Measurements from ENCODE around the gene GMFB.

The GMFB gene

GRCh38 chr14:54493293-54493692 lies 4.5 kb upstream of the GMFB start:
- no peak for DNase-seq (ENCODE audit: low read depth in 2 of 3, low spot score in 2 of 3)

GRCh38 chr14:54490445-54491175 lies 1.8 kb upstream of the GMFB start:
- no peak for DNase-seq (ENCODE audit: low read depth in 2 of 3, low spot score in 2 of 3)

GRCh38 chr14:54489731-54490444 lies 1.1 kb upstream of the GMFB start:
- DNase-seq (ENCODE audit: low read depth in 2 of 3, low spot score in 2 of 3), result no peak

- DNase-seq (ENCODE audit: low read depth in 2 of 3, low spot score in 2 of 3), result no peak
These were observed 521 bp upstream of the GMFB start for GRCh38 chr14:54489318-54489683.

DNA sequence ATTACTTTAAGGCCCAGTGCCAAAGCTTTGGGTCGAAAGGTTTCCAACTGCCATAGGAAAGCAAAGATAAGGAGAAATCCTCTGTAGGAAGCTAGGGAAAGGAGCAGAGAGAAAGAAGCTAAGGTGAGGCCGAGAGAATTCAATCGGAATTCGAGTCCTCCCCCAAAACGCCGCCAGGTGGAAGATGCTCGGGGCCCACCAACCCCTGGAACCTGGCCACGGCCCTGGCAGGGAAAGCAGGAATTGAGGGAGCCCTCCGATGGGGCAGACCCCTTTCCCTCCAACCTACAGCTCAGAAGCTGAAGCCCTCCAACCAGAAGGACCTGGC lies 498 bp downstream of the GMFB start:
- no peak for DNase-seq (ENCODE audit: low read depth in 2 of 3, low spot score in 2 of 3)

DNA sequence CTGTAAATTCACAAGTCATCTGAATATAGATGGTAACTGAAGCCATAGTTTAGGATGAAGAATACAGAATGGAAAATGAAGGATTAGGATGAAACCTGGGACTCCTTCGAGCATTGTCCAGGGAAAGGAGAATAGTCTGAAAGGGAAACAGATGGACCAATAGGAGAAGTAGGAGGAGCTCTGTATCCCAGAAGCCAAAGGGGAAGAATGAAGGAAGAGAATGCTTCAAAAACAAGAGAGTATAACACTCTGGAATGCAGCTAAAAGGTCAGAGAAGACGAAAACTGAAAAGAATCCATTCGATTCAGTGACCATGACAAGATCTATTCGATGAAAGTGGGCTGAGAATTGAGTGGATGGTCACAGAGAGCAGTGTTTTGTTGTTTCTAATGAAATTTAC lies 1.0 kb downstream of the GMFB start:
- no peak for DNase-seq (ENCODE audit: low read depth in 2 of 3, low spot score in 2 of 3)

DNA sequence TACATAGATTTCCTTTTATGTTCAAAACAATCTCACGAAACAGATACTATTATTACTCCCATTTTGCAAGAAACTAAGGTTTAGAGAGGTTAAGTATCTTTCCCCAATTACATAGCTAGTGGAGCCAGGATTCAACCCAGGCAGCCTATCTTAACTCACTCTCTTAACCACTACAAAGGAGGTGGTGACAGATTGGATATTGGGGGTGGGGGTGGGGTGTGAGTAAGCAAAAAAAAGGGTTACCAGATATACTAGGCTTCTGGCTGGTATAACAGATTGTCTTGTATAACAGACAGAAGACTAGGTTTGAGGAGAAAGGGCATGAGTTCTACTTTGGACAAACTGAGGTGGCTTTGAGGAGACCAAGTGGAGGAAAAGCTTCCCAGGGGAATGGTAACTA lies 2.1 kb downstream of the GMFB start:
- no peak for DNase-seq (ENCODE audit: low read depth in 2 of 3, low spot score in 2 of 3)

GRCh38 chr14:54483846-54484245 lies 4.9 kb downstream of the GMFB start:
- no peak for DNase-seq (ENCODE audit: low read depth in 2 of 3, low spot score in 2 of 3)

GRCh38 chr14:54483073-54483745 lies 5.6 kb downstream of the GMFB start:
- DNase-seq (ENCODE audit: low read depth in 2 of 3, low spot score in 2 of 3), result no peak

- no peak for DNase-seq (ENCODE audit: low read depth in 2 of 3, low spot score in 2 of 3)
These were observed 7.1 kb downstream of the GMFB start for GRCh38 chr14:54481695-54482094.

DNA sequence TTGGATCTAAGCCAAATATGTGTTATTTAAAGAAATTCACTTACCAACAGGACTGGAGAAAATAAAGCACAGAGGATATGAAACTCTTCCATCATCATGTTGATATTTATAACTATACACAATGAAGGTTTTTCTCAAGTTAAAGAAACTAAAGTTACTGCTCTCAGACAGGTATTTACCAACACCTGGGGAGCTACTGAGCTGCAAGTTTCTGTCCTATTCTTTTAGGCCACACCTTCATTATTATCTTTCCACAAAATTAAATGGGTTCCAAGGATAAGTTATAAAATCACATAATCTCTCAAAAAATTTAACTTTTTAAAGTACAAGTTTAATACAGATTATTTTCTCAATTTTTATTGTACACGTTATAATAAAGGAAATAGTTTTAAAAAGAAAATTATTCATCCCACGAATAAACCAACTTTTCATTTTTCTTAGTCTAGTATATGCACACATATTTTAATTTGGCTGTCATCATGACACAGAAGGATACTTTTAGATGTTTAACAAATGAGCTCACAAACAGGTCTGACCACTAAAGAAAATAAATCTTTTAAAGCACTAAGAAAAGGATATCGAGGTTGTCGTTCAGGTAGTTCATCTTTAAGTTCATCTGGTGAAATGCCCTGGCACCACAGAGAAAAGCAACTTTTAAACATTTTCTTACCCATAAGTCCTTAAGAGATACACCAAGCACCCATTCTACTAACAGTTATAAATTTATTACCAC lies 7.8 kb downstream of the GMFB start:
- no peak for DNase-seq (ENCODE audit: low read depth in 2 of 3, low spot score in 2 of 3)

DNA sequence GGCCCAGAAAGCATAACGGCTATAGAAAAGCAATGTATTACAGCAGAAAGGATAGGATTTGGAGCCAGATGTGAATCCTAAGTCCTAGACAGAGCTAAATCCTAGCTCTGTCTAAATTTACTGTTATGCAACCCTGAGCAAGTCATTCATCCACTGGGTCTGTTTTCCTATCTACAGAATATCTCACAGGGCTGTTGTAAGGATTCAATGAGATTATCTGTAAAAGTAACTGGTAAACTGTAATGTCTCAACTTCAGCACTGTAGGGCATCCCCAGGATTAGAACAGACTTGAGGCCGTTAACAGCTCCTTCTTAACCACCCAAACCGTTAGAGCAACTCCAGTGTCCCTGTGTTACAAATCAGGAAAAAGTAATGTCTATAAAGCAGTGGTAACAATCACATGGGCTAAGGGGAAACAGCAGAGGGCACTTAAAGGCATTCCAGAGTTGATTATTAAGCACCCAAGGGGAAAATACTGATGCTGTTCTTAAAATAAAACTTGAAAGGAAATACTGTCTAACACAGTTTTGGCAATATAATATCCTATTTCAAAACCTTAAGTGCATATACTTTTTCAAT lies 10.1 kb downstream of the GMFB start:
- no peak for DNase-seq (ENCODE audit: low read depth in 2 of 3, low spot score in 2 of 3)

- DNase-seq (ENCODE audit: low read depth in 2 of 3, low spot score in 2 of 3), result no peak
These were observed 12.9 kb downstream of the GMFB start for GRCh38 chr14:54475911-54476310.

GRCh38 chr14:54475187-54475899 lies 13.4 kb downstream of the GMFB start:
- no peak for DNase-seq (ENCODE audit: low read depth in 2 of 3, low spot score in 2 of 3)

GRCh38 chr14:54474232-54474793 lies 14.5 kb downstream of the GMFB start:
- no peak for DNase-seq (ENCODE audit: low read depth in 2 of 3, low spot score in 2 of 3)

DNA sequence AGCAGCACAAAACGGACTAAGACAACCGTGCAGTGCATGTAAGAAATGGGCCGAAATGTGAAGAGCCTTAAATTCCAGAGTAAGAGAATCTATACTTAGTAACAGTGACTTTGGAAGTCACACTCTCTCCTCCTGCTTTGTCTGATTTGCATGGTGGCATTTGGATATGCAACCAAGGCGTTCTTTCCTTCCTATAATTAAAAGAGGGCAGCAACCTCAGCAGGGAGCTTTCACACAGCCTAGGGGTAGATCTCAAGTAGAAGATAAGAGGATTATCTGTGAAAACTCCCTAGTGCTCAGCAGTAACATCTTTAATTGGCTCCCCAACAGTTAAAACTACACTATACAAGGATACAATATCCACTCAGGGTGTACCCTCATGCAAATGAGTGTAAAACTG lies 16.5 kb downstream of the GMFB start:
- DNase-seq (ENCODE audit: low read depth in 2 of 3, low spot score in 2 of 3), result no peak

DNA sequence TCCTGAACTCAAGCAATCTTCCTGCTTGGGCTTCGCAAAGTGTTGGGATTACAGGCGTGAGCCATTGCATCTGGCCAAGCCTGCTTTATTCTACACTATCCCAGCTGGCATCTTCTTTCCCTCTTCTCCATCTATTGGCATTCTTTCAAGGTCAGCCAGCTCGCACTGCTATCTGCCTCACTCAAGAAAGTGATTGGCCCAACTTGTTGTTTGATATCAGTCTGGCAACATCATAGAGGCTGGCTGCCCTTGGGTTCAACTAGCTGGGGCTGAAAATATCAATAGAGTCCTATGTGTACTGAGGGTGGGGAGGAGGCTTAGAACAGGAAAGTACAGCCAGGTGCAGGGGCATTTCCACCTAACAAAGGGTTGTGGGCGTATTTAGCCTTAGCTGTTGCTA lies 17.1 kb downstream of the GMFB start:
- DNase-seq (ENCODE audit: low read depth in 2 of 3, low spot score in 2 of 3), result no peak

- DNase-seq (ENCODE audit: low read depth in 2 of 3, low spot score in 2 of 3), result no peak
These were observed 18.1 kb downstream of the GMFB start for GRCh38 chr14:54470701-54471100.

GRCh38 chr14:54467280-54467679 lies 21.5 kb downstream of the GMFB start:
- no peak for DNase-seq (ENCODE audit: low read depth in 2 of 3, low spot score in 2 of 3)

- DNase-seq (ENCODE audit: low read depth in 2 of 3, low spot score in 2 of 3), result no peak
These were observed 23.1 kb downstream of the GMFB start for GRCh38 chr14:54465654-54466053.

DNA sequence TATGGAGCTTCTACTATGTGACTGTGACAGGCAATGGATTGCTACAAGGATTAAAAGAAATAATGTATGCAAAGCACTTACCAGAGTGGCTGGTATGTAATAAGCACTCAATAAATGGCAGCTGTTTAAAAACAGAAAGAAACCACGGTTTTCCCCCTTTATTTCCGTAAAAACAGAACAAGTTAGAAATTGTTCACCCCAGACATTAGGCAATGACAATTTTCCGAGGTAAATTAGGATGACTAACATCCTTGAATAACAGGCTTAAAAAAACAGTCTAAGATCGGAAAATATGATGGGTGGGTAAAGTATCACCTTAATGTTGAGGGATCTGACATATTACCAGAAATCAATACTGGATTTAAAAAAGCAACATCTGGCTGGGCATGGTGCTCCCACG lies 26.7 kb downstream of the GMFB start:
- no peak for DNase-seq (ENCODE audit: low read depth in 2 of 3, low spot score in 2 of 3)

Data from activated CD8-positive, alpha-beta memory T cell treated with anti-CD3 and anti-CD28 coated beads for 48 hours (primary cell).